Activated CD4-positive, alpha-beta memory T cell treated with anti-CD3 and anti-CD28 coated beads, Interleukin-2, amount 10 ng/mL, durations not matched to agents 7 days and 5 days (primary cell): ENCODE measurements around the gene CYTL1. TPM values are rescaled to one million over a fixed set of nuclear protein-coding genes. Genes with fewer than 3 reads are reported as not detected.

Experiments
- CTCF ChIA-PET: fragments of 350-600 bp; sonication (Branson Sonifier 250); formaldehyde crosslinking; loops from one replicate; lab custom pipeline; 2021; ENCODE audit warnings: antibody characterized with exemption, inconsistent platforms; lab: Charles Lee
- POLR2A ChIA-PET: fragments of 350-600 bp; sonication (Branson Sonifier 250); formaldehyde crosslinking; loops from one replicate; lab custom pipeline; 2021; ENCODE audit warnings: antibody characterized with exemption; lab: Charles Lee
- DNase-seq: peaks from one replicate; pipeline ENCODE4 v3.0.0-alpha.2; 2020
- H3K27ac Mint-ChIP-seq: one replicate; pipeline ENCODE4 v1.8.0; 2021; ENCODE audit warnings: mild to moderate bottlenecking, mixed read lengths
- H3K27me3 Mint-ChIP-seq: one replicate; pipeline ENCODE4 v1.8.0; 2021; ENCODE audit warnings: mixed read lengths
- H3K36me3 Mint-ChIP-seq: one replicate; pipeline ENCODE4 v1.8.0; 2021; ENCODE audit warnings: low read depth, mixed read lengths
- H3K4me1 Mint-ChIP-seq: one replicate; pipeline ENCODE4 v1.8.0; 2021; ENCODE audit warnings: mixed read lengths
- H3K4me3 Mint-ChIP-seq: one replicate; pipeline ENCODE4 v1.8.0; 2021; ENCODE audit warnings: mild to moderate bottlenecking, mixed read lengths
- H3K9me3 Mint-ChIP-seq: one replicate; pipeline ENCODE4 v1.8.0; 2021; ENCODE audit warnings: mixed read lengths
- total RNA-seq, 2 experiments: library from RNA; stranded (reverse); gene quantifications; one replicate each; pipeline ENCODE4 v1.2.3, GENCODE V29; 2021

CYTL1 gene
- total RNA-seq, 2 experiments from 2014 or later, result not detected

- ChIA-PET POLR2A (no interaction called here), CTCF (no interaction called here)
- H3K27ac Mint-ChIP-seq, result no peak overlapping the region
- DNase-seq, result no peak
- H3K9me3 Mint-ChIP-seq, result no peaks in the 10 kb centered on the region
- H3K27me3 Mint-ChIP-seq, result no peaks in the 10 kb centered on the region
- no peaks in the 10 kb centered on the region for H3K36me3 Mint-ChIP-seq
- H3K4me3 Mint-ChIP-seq, result no peak overlapping the region
- no peaks in the 10 kb centered on the region for H3K4me1 Mint-ChIP-seq
These were observed 30.1 kb downstream of the CYTL1 start for GRCh38 chr4:4989083-4989622.

- Mint-ChIP-seq H3K9me3 (no peaks in the 10 kb centered on the region), H3K4me1 (no peaks in the 10 kb centered on the region), H3K36me3 (no peaks in the 10 kb centered on the region), H3K4me3 (no peak overlapping the region), H3K27me3 (no peaks in the 10 kb centered on the region), H3K27ac (no peak overlapping the region)
- ChIA-PET CTCF (no interaction called here), POLR2A (no interaction called here)
- no peak for DNase-seq
These were observed 31.6 kb downstream of the CYTL1 start for GRCh38 chr4:4987656-4988055.

GRCh38 chr4:4986841-4987240, 32.4 kb downstream of the CYTL1 start:
- no peaks in the 10 kb centered on the region for H3K4me1 Mint-ChIP-seq
- H3K36me3 Mint-ChIP-seq, result no peaks in the 10 kb centered on the region
- H3K9me3 Mint-ChIP-seq, result no peaks in the 10 kb centered on the region
- POLR2A ChIA-PET, result no interaction called here
- CTCF ChIA-PET, result no interaction called here
- no peaks in the 10 kb centered on the region for H3K27me3 Mint-ChIP-seq
- no peak overlapping the region for H3K4me3 Mint-ChIP-seq
- DNase-seq, result no peak
- H3K27ac Mint-ChIP-seq, result no peak overlapping the region

- ChIA-PET POLR2A (no interaction called here), CTCF (no interaction called here)
- no peak overlapping the region for H3K4me3 Mint-ChIP-seq
- DNase-seq, result no peak
- no peaks in the 10 kb centered on the region for H3K27me3 Mint-ChIP-seq
- no peak overlapping the region for H3K27ac Mint-ChIP-seq
- H3K9me3 Mint-ChIP-seq, result no peaks in the 10 kb centered on the region
- no peaks in the 10 kb centered on the region for H3K36me3 Mint-ChIP-seq
- no peaks in the 10 kb centered on the region for H3K4me1 Mint-ChIP-seq
These were observed 33.4 kb downstream of the CYTL1 start for GRCh38 chr4:4985844-4986243.

- no peak for DNase-seq
- Mint-ChIP-seq H3K9me3 (no peaks in the 10 kb centered on the region), H3K4me3 (no peak overlapping the region), H3K27me3 (no peaks in the 10 kb centered on the region), H3K27ac (no peak overlapping the region), H3K36me3 (no peaks in the 10 kb centered on the region), H3K4me1 (no peaks in the 10 kb centered on the region)
- CTCF ChIA-PET, result no interaction called here
- POLR2A ChIA-PET, result no interaction called here
These were observed 34.2 kb downstream of the CYTL1 start for GRCh38 chr4:4985036-4985435.

GRCh38 chr4:4984186-4984585, 35.1 kb downstream of the CYTL1 start:
- ChIA-PET CTCF (no interaction called here), POLR2A (no interaction called here)
- H3K36me3 Mint-ChIP-seq, result no peaks in the 10 kb centered on the region
- H3K9me3 Mint-ChIP-seq, result no peaks in the 10 kb centered on the region
- no peak for DNase-seq
- no peaks in the 10 kb centered on the region for H3K4me1 Mint-ChIP-seq
- no peak overlapping the region for H3K4me3 Mint-ChIP-seq
- H3K27me3 Mint-ChIP-seq, result no peaks in the 10 kb centered on the region
- H3K27ac Mint-ChIP-seq, result no peak overlapping the region

- Mint-ChIP-seq H3K27ac (no peak overlapping the region), H3K4me1 (no peaks in the 10 kb centered on the region), H3K36me3 (no peaks in the 10 kb centered on the region), H3K27me3 (no peaks in the 10 kb centered on the region), H3K9me3 (no peaks in the 10 kb centered on the region), H3K4me3 (no peak overlapping the region)
- ChIA-PET CTCF (no interaction called here), POLR2A (no interaction called here)
- no peak for DNase-seq
These were observed 37.4 kb downstream of the CYTL1 start for GRCh38 chr4:4981827-4982226.

- Mint-ChIP-seq H3K36me3 (no peaks in the 10 kb centered on the region), H3K4me3 (no peak overlapping the region), H3K9me3 (no peaks in the 10 kb centered on the region), H3K4me1 (no peaks in the 10 kb centered on the region), H3K27ac (no peak overlapping the region), H3K27me3 (no peaks in the 10 kb centered on the region)
- DNase-seq, result no peak
- ChIA-PET POLR2A (no interaction called here), CTCF (no interaction called here)
These were observed 37.8 kb downstream of the CYTL1 start for GRCh38 chr4:4981427-4981826.

- Mint-ChIP-seq H3K4me1 (no peaks in the 10 kb centered on the region), H3K36me3 (no peaks in the 10 kb centered on the region), H3K27me3 (no peaks in the 10 kb centered on the region), H3K9me3 (peaks cover 1% of the 10 kb centered on the region), H3K27ac (no peak overlapping the region), H3K4me3 (no peak overlapping the region)
- CTCF ChIA-PET, result no interaction called here
- POLR2A ChIA-PET, result no interaction called here
- DNase-seq, result no peak
These were observed 38.5 kb downstream of the CYTL1 start for GRCh38 chr4:4980621-4981230.

GRCh38 chr4:4979971-4980370, 39.3 kb downstream of the CYTL1 start:
- no peaks in the 10 kb centered on the region for H3K27me3 Mint-ChIP-seq
- POLR2A ChIA-PET, result no interaction called here
- peaks cover 9% of the 10 kb centered on the region for H3K9me3 Mint-ChIP-seq
- H3K36me3 Mint-ChIP-seq, result no peaks in the 10 kb centered on the region
- CTCF ChIA-PET, result no interaction called here
- H3K27ac Mint-ChIP-seq, result no peak overlapping the region
- no peak for DNase-seq
- no peaks in the 10 kb centered on the region for H3K4me1 Mint-ChIP-seq
- H3K4me3 Mint-ChIP-seq, result no peak overlapping the region

GRCh38 chr4:4974727-4975126, 44.5 kb downstream of the CYTL1 start:
- H3K4me1 Mint-ChIP-seq, result no peaks in the 10 kb centered on the region
- no peaks in the 10 kb centered on the region for H3K27me3 Mint-ChIP-seq
- H3K9me3 Mint-ChIP-seq, result peaks cover 20% of the 10 kb centered on the region
- ChIA-PET CTCF (no interaction called here), POLR2A (no interaction called here)
- H3K27ac Mint-ChIP-seq, result no peak overlapping the region
- no peaks in the 10 kb centered on the region for H3K36me3 Mint-ChIP-seq
- no peak for DNase-seq
- H3K4me3 Mint-ChIP-seq, result no peak overlapping the region

- POLR2A ChIA-PET, result no interaction called here
- CTCF ChIA-PET, result no interaction called here
- no peaks in the 10 kb centered on the region for H3K4me1 Mint-ChIP-seq
- no peak overlapping the region for H3K27ac Mint-ChIP-seq
- peaks cover 20% of the 10 kb centered on the region for H3K9me3 Mint-ChIP-seq
- H3K36me3 Mint-ChIP-seq, result no peaks in the 10 kb centered on the region
- H3K27me3 Mint-ChIP-seq, result no peaks in the 10 kb centered on the region
- DNase-seq, result no peak
- H3K4me3 Mint-ChIP-seq, result no peak overlapping the region
These were observed 47.5 kb downstream of the CYTL1 start for GRCh38 chr4:4971796-4972195.

- ChIA-PET CTCF (no interaction called here), POLR2A (no interaction called here)
- Mint-ChIP-seq H3K9me3 (peaks cover 7% of the 10 kb centered on the region), H3K4me3 (no peak overlapping the region), H3K36me3 (no peaks in the 10 kb centered on the region), H3K27ac (no peak overlapping the region), H3K4me1 (no peaks in the 10 kb centered on the region), H3K27me3 (no peaks in the 10 kb centered on the region)
- DNase-seq, result no peak
These were observed 50.0 kb downstream of the CYTL1 start for GRCh38 chr4:4969298-4969697.

- Mint-ChIP-seq H3K4me3 (no peak overlapping the region), H3K27me3 (no peaks in the 10 kb centered on the region), H3K9me3 (peaks cover 5% of the 10 kb centered on the region), H3K36me3 (no peaks in the 10 kb centered on the region), H3K4me1 (no peaks in the 10 kb centered on the region), H3K27ac (no peak overlapping the region)
- CTCF ChIA-PET, result no interaction called here
- POLR2A ChIA-PET, result no interaction called here
- no peak for DNase-seq
These were observed 51.0 kb downstream of the CYTL1 start for GRCh38 chr4:4968161-4968725.
